Left kidney (tissue), 1 donor: ENCODE measurements around the gene RAB11B. TPM values are rescaled to one million over a fixed set of nuclear protein-coding genes. Genes with fewer than 3 reads are reported as not detected.

Experiments used
- polyA plus RNA-seq: library from polyadenylated mRNA; unstranded; fragments of 120-200 nt; gene quantifications from one replicate; pipeline ENCODE4 v1.2.1, GENCODE V29; 2013; ENCODE audit not compliant: insufficient read length

The RAB11B gene
- polyA plus RNA-seq, 1 donor = 137 TPM

Other genes with a start within 250 kb of the RAB11B start
- gene FBN3, start 240.8 kb upstream of the RAB11B start, polyA plus RNA-seq = 59.0 TPM
- 38.8 TPM for gene CERS4, start 181.0 kb upstream of the RAB11B start, polyA plus RNA-seq
- 27.0 TPM for gene CD320, start 82.0 kb upstream of the RAB11B start, polyA plus RNA-seq
- gene NDUFA7, start 69.0 kb upstream of the RAB11B start, polyA plus RNA-seq = 43.6 TPM
- gene RPS28, start 68.9 kb upstream of the RAB11B start, polyA plus RNA-seq = 354 TPM
- gene KANK3, start 47.1 kb upstream of the RAB11B start, polyA plus RNA-seq = 6.1 TPM
- gene ANGPTL4, start 26.2 kb upstream of the RAB11B start, polyA plus RNA-seq = 3.6 TPM
- gene MARCHF2, start 22.9 kb downstream of the RAB11B start, polyA plus RNA-seq = 12.4 TPM
- gene HNRNPM, start 54.6 kb downstream of the RAB11B start, polyA plus RNA-seq = 472 TPM
- 1.5 TPM for gene PRAM1, start 112.3 kb downstream of the RAB11B start, polyA plus RNA-seq
- gene ZNF414, start 123.8 kb downstream of the RAB11B start, polyA plus RNA-seq = 22.8 TPM
- gene MYO1F, start 187.1 kb downstream of the RAB11B start, polyA plus RNA-seq = 10.8 TPM
- gene ADAMTS10, start 220.4 kb downstream of the RAB11B start, polyA plus RNA-seq = 43.5 TPM
- not detected for gene NFILZ, start 240.3 kb downstream of the RAB11B start, polyA plus RNA-seq